WTC11 (cell line): ENCODE data around the gene XIRP1. TPM values are rescaled to one million over a fixed set of nuclear protein-coding genes. Genes with fewer than 3 reads are reported as not detected.

Experiments used
- ATAC-seq: fragments of 200-7000 bp; cut with Tn5 transposase; 2 replicates; pipeline ENCODE4 v1.10.0; 2021; ENCODE audit warnings: mild to moderate bottlenecking, moderate library complexity
- CTCF ChIA-PET: fragments of 300-600 bp; sonication (Branson Sonifier 250); formaldehyde crosslinking; loops from one replicate; lab custom pipeline; 2021; ENCODE audit warnings: antibody characterized with exemption; lab: Charles Lee
- POLR2A ChIA-PET: fragments of 350-600 bp; sonication (Branson Sonifier 250); formaldehyde crosslinking; loops from one replicate; lab custom pipeline; 2021; ENCODE audit warnings: antibody characterized with exemption; lab: Charles Lee
- DNase-seq: peaks from one replicate; pipeline ENCODE4 v3.0.0; 2021; ENCODE audit warnings: low spot score
- H3K27ac Mint-ChIP-seq: 2 replicates; pipeline ENCODE4 v1.8.0; 2021; ENCODE audit warnings: mixed read lengths
- H3K27me3 Mint-ChIP-seq: 2 replicates; pipeline ENCODE4 v1.8.0; 2021; ENCODE audit warnings: low read depth, mild to moderate bottlenecking, moderate library complexity, mixed read lengths
- H3K36me3 Mint-ChIP-seq: 2 replicates; pipeline ENCODE4 v1.8.0; 2021; ENCODE audit warnings: mixed read lengths
- H3K4me1 Mint-ChIP-seq: 2 replicates; pipeline ENCODE4 v1.8.0; 2022; ENCODE audit warnings: mixed read lengths
- H3K4me3 Mint-ChIP-seq: 2 replicates; pipeline ENCODE4 v1.8.0; 2021; ENCODE audit warnings: mild to moderate bottlenecking, moderate library complexity, mixed read lengths
- H3K9me3 Mint-ChIP-seq: 2 replicates; pipeline ENCODE4 v1.8.0; 2021; ENCODE audit warnings: mixed read lengths
- CREM ChIP-seq: sonication (generic); formaldehyde crosslinking; IDR thresholded peaks from 2 replicates; pipeline ENCODE4 v1.8.1; 2022; ENCODE audit warnings: mild to moderate bottlenecking, missing genetic modification reagents, moderate library complexity
- CTCF ChIP-seq: fragments of 200-600 bp; IDR thresholded peaks from 2 replicates; pipeline ENCODE4 v1.8.0; 2022; ENCODE audit warnings: antibody characterized with exemption
- EMX1 ChIP-seq: fragments of 250-450 bp; sonication (Bioruptor Pico); IDR thresholded peaks from 2 replicates; pipeline ENCODE4 v1.8.0; 2021; ENCODE audit warnings: mild to moderate bottlenecking
- ERG ChIP-seq: fragments of 250-450 bp; sonication (Bioruptor Pico); IDR thresholded peaks from 2 replicates; pipeline ENCODE4 v1.8.0; 2021; ENCODE audit warnings: mild to moderate bottlenecking
- ESRRA ChIP-seq: sonication (generic); formaldehyde crosslinking; IDR thresholded peaks from 2 replicates; pipeline ENCODE4 v1.8.1; 2022; ENCODE audit warnings: mild to moderate bottlenecking, missing genetic modification reagents, borderline replicate concordance
- ETV6 ChIP-seq: sonication (generic); formaldehyde crosslinking; IDR thresholded peaks from 2 replicates; pipeline ENCODE4 v1.8.1; 2022; ENCODE audit warnings: mild to moderate bottlenecking, missing genetic modification reagents
- FOXP4 ChIP-seq: sonication (generic); formaldehyde crosslinking; IDR thresholded peaks from 2 replicates; pipeline ENCODE4 v1.8.0; 2022; ENCODE audit warnings: mild to moderate bottlenecking, missing genetic modification reagents
- GABPB1 ChIP-seq: sonication (generic); formaldehyde crosslinking; IDR thresholded peaks from 2 replicates; pipeline ENCODE4 v1.8.1; 2023; ENCODE audit warnings: mild to moderate bottlenecking, missing genetic modification reagents
- GTF2I ChIP-seq: fragments of 250-450 bp; sonication (Bioruptor Pico); conservative IDR thresholded peaks from 2 replicates; pipeline ENCODE4 v1.4.0; 2021; ENCODE audit warnings: mild to moderate bottlenecking
- HMGXB4 ChIP-seq: sonication (generic); formaldehyde crosslinking; IDR thresholded peaks from 2 replicates; pipeline ENCODE4 v1.8.1; 2023; ENCODE audit warnings: mild to moderate bottlenecking, moderate library complexity, missing genetic modification reagents
- IRF2 ChIP-seq: sonication (generic); formaldehyde crosslinking; IDR thresholded peaks from 2 replicates; pipeline ENCODE4 v1.8.0; 2022; ENCODE audit warnings: low read depth, missing genetic modification reagents, borderline replicate concordance
- JUN ChIP-seq: sonication (generic); formaldehyde crosslinking; IDR thresholded peaks from 2 replicates; pipeline ENCODE4 v1.8.0; 2023; ENCODE audit warnings: mild to moderate bottlenecking, missing genetic modification reagents
- KAT7 ChIP-seq: sonication (generic); formaldehyde crosslinking; IDR thresholded peaks from 2 replicates; pipeline ENCODE4 v1.8.1; 2023; ENCODE audit warnings: missing genetic modification reagents, mild to moderate bottlenecking, borderline replicate concordance
- MYBL2 ChIP-seq: sonication (generic); formaldehyde crosslinking; IDR thresholded peaks from 2 replicates; pipeline ENCODE4 v1.8.1; 2023; ENCODE audit warnings: mild to moderate bottlenecking, moderate library complexity, missing genetic modification reagents
- NFE2L1 ChIP-seq: sonication (generic); formaldehyde crosslinking; IDR thresholded peaks from 2 replicates; pipeline ENCODE4 v1.8.1; 2023; ENCODE audit warnings: missing genetic modification reagents
- NR1H2 ChIP-seq: sonication (generic); formaldehyde crosslinking; IDR thresholded peaks from 2 replicates; pipeline ENCODE4 v1.9.0; 2021; ENCODE audit warnings: mild to moderate bottlenecking, moderate library complexity, missing genetic modification reagents
- SOX15 ChIP-seq: fragments of 250-450 bp; sonication (Bioruptor Pico); IDR thresholded peaks from 2 replicates; pipeline ENCODE4 v1.9.0; 2021; ENCODE audit warnings: mild to moderate bottlenecking
- SP1 ChIP-seq: sonication (generic); formaldehyde crosslinking; conservative IDR thresholded peaks from 2 replicates; pipeline ENCODE4 v1.8.1; 2022; ENCODE audit warnings: missing genetic modification reagents
- ZNF423 ChIP-seq: fragments of 250-450 bp; sonication (Bioruptor Pico); IDR thresholded peaks from 2 replicates; pipeline ENCODE4 v2.1.2; 2022; ENCODE audit warnings: mild to moderate bottlenecking, moderate library complexity
- ZNF425 ChIP-seq: fragments of 250-450 bp; sonication (Bioruptor Pico); conservative IDR thresholded peaks from 2 replicates; pipeline ENCODE4 v1.9.0; 2021; ENCODE audit warnings: mild to moderate bottlenecking
- total RNA-seq: library from RNA; stranded (reverse); gene quantifications from 3 replicates; pipeline ENCODE4 v1.2.3, GENCODE V29; 2021

The XIRP1 gene
- total RNA-seq, 1 experiment from 2014 or later: not detected

GRCh38 chr3:39196034-39196433, 3.6 kb upstream of the XIRP1 start:
- H3K27ac Mint-ChIP-seq: no peak overlapping the region
- POLR2A ChIA-PET: no interaction called here
- DNase-seq (no peak), ATAC-seq (no peak)
- no peaks in the 10 kb centered on the region for H3K27me3 Mint-ChIP-seq
- peaks cover 3% of the 10 kb centered on the region for H3K9me3 Mint-ChIP-seq
- TF ChIP-seq FOXP4 (CRISPR knock-in tag) (no peak), ESRRA (CRISPR knock-in tag) (no peak), CTCF (no peak), NFE2L1 (CRISPR knock-in tag) (no peak), NR1H2 (no peak), JUN (CRISPR knock-in tag) (no peak), KAT7 (CRISPR knock-in tag) (no peak), IRF2 (no peak), ETV6 (CRISPR knock-in tag) (no peak), ZNF423 (CRISPR knock-in tag) (no peak), SOX15 (no peak), EMX1 (CRISPR knock-in tag) (no peak), SP1 (CRISPR knock-in tag) (no peak), MYBL2 (CRISPR knock-in tag) (no peak), ZNF425 (CRISPR knock-in tag) (no peak), HMGXB4 (CRISPR knock-in tag) (no peak), GABPB1 (no peak), CREM (CRISPR knock-in tag) (no peak), GTF2I (no peak), ERG (no peak)
- H3K36me3 Mint-ChIP-seq: no peaks in the 10 kb centered on the region
- peaks cover 10% of the 10 kb centered on the region for H3K4me1 Mint-ChIP-seq
- CTCF ChIA-PET: interaction anchor here (0.9 to 12.3 kb wide), 5 partner anchors 15 to 182 kb away, joined by 3 to 291 read pairs (median 5); partner anchors contain the start of gene CX3CR1
- no peak overlapping the region for H3K4me3 Mint-ChIP-seq
